ENCODE data around the gene CAT.

The CAT gene

GRCh38 chr11:34499719-34500500, 61.2 kb downstream of the CAT start:
- DNase-seq (ENCODE audit: low read depth): no peak

GRCh38 chr11:34501500-34501899, 62.8 kb downstream of the CAT start:
- DNase-seq (ENCODE audit: low read depth): no peak

GRCh38 chr11:34501949-34502348, 63.2 kb downstream of the CAT start:
- no peak for DNase-seq (ENCODE audit: low read depth)

GRCh38 chr11:34502949-34503348, 64.2 kb downstream of the CAT start:
- DNase-seq (ENCODE audit: low read depth): no peak

- no peak for DNase-seq (ENCODE audit: low read depth)
Measured at GRCh38 chr11:34505874-34506273, 67.1 kb downstream of the CAT start.

- no peak for DNase-seq (ENCODE audit: low read depth)
Measured at GRCh38 chr11:34507156-34507555, 68.4 kb downstream of the CAT start.

- no peak for DNase-seq (ENCODE audit: low read depth)
Measured at GRCh38 chr11:34507610-34508009, 68.9 kb downstream of the CAT start.

- DNase-seq (ENCODE audit: low read depth): no peak
Measured at GRCh38 chr11:34508524-34508923, 69.8 kb downstream of the CAT start.

- no peak for DNase-seq (ENCODE audit: low read depth)
Measured at GRCh38 chr11:34509336-34509876, 70.7 kb downstream of the CAT start.

GRCh38 chr11:34510218-34510617, 71.5 kb downstream of the CAT start:
- no peak for DNase-seq (ENCODE audit: low read depth)

- DNase-seq (ENCODE audit: low read depth): no peak
Measured at GRCh38 chr11:34510673-34511072, 71.9 kb downstream of the CAT start.

GRCh38 chr11:34512840-34513681, 74.3 kb downstream of the CAT start:
- no peak for DNase-seq (ENCODE audit: low read depth)

GRCh38 chr11:34513682-34514449, 75.1 kb downstream of the CAT start, which contains the start of gene ELF5:
Gene ELF5, minus strand, starts transcription at chr11:34513794. Its CDS starts 8,045 bp downstream, at chr11:34505749.
- DNase-seq (ENCODE audit: low read depth): no peak

GRCh38 chr11:34514597-34514996, 75.9 kb downstream of the CAT start:
- DNase-seq (ENCODE audit: low read depth): no peak

GRCh38 chr11:34516247-34517040, 77.7 kb downstream of the CAT start:
- no peak for DNase-seq (ENCODE audit: low read depth)

- DNase-seq (ENCODE audit: low read depth): no peak
Measured at GRCh38 chr11:34519595-34520235, 81.0 kb downstream of the CAT start.

GRCh38 chr11:34521265-34521664, 82.5 kb downstream of the CAT start:
- DNase-seq (ENCODE audit: low read depth): no peak

Measured in stimulated activated CD8-positive, alpha-beta memory T cell treated with anti-CD3 and anti-CD28 coated beads, Interleukin-12 subunit alpha, Interleukin-12 subunit beta, amount 100 ng/mL, for 4 hours (primary cell).